Esophagus squamous epithelium (tissue), 4 donors: ENCODE results near the gene OLAH.
"Not testable (repeated sequence)": the region's sequence is repeated elsewhere in the genome, so short reads cannot be mapped to it uniquely, and the experiment has no call there.

Experiments
- CTCF ChIP-seq, 6 experiments: fragments of 450-650 bp in 4 of 6; fragments of 200-600 bp in 2 of 6; sonication (generic) in 2 of 6; IDR thresholded peaks; one replicate each; pipeline ENCODE4 v1.5.1; 2016 to 2019; ENCODE audit warnings: antibody characterized with exemption in 6 of 6, mild to moderate bottlenecking in 4 of 6, moderate library complexity in 4 of 6
- POLR2A ChIP-seq, 4 donors: fragments of 450-650 bp; IDR thresholded peaks; one replicate each; pipeline ENCODE4 v1.6.1; 2017; ENCODE audit warnings: antibody characterized with exemption in 4 of 4, mild to moderate bottlenecking in 4 of 4, moderate library complexity in 3 of 4

- not testable (repeated sequence) for TF ChIP-seq CTCF, POLR2A (IDR thresholded peaks at IDR 0.05)
Observed at GRCh38 chr10:15020966-15021365, 22.8 kb upstream of the OLAH start.
